CD4-positive, alpha-beta T cell treated with Interleukin-6 for 4 hours (primary cell): ENCODE results near the gene FOXA2.

ENCODE experiments used
- DNase-seq: peaks from one replicate; pipeline ENCODE4 v3.0.0-alpha.2; 2020; ENCODE audit warnings: mixed read lengths

The FOXA2 gene

DNA sequence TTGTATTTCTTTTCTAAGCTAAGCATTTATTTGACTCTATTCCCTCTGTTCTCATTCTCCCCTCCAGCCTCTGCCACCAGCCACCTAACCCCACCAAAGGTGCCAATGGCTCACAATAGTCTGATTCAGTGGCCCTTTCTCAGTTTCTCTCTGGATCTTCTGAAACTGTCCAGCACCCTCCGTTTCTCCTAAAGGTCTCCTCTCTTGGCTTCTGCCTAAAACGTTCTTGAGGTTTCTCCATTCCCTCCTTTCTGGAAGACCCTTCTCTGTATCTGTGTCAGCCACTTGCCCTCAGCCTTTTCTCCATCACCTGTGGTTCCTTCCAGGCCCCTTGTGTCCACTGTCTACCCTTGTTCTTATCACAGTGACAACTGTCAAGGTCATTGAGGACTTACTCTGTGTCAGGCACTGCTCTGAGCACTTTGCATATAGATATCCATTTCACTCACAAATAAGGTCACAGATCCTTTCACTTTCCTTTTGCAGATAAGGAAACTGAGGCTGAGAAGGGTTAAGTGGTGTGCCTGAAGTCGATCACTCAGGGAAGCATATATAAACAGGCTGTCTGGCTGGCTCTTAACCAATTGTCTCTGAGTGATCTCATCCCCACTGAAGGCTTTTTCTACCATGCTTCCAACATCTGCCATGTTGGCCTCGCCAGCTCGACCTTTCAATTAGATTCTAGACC is 48.1 kb downstream of the FOXA2 start:
- no peak for DNase-seq

- no peak for DNase-seq
Observed at GRCh38 chr20:22535483-22535882, 48.9 kb downstream of the FOXA2 start.

DNA sequence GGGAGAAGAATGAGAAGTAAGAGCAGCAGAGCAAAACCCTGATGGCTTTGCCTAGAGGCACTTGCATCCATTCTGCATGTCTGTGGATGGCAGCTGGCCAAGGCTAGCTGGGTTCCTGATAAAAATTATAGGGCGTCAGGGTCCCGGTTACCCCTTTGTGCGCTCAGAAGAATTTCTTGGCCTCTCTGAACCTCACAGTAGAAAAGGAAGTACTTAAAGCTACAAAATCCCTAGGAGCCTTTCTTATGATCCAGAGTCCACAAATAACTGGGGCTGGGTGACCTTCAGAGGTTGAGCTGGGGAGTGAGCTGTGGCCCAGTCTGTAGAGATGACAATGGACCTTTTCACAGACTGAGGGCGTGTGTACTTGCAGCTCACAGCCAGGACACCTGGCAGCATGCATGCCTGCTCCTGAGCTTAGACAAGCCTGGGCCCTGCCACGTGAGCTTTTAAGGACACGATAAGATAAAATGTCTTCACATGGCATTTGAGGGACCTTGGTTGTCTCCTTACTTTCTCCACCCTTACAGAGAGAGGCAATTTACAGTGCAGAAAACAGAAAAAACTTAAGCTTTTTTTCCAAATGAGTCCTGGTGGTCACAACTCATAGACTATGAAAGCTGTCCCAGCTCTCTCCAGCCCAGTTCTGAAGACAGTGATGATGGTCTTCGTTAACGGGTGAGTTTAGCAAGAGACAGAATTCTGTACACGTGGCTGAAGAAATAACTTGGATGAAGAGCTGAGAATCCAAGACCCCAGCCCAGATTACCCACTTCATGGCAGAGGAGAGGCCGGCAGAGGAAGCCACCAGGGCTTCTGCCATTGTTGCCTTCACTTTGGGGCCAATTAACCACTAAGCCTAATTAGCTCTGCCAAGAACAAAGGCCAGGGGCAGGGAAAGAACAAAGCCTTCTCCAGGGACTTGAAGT is 50.3 kb downstream of the FOXA2 start:
- no peak for DNase-seq

GRCh38 chr20:22532598-22532997 is 51.8 kb downstream of the FOXA2 start:
- DNase-seq = no peak

DNA sequence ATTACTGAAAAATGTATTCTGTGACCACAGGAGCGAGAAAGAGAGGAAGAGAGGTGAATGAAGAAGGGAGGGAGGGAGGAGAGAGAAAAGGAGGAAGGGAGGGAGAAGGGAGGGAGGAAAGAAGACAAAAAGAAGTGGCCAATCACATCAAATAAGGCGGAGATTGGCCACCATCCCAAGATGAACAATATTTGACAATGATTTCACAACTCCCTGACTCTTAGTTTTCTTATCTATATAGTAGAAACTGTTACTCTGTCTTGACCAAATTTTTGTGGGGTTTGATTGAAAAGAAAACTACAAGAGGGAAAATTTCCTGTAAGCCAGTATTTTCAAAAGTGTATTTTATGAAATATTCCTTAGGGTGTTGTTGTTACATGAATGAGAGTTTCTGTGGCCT is 52.6 kb downstream of the FOXA2 start:
- DNase-seq = no peak

DNA sequence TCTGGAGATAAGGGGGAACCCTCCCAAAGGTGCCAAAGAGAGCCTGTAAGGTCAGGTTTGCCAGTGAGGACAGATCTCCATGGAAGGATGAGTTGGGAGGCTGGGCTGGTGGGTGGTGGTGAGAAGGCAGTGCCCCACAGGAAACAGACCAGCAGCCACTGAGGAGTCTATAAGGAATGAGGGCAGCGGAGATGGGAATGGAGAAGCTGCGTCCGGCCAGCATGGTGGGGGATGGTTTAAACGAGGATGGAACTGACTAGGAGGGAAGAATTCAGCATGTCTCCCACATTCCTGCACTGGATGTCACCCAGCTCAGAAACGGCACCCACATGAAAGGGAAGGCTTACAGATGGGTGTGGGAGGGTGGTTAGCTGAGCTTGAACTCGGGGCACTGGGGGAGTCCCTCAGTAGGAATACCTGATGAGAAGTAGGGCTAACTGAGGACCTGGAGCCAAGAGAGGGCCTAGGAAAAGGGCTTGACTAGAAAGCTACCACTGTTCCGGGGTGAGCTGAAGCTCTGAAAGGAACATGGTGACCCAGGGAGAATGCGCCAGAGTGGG is 53.2 kb downstream of the FOXA2 start:
- no peak for DNase-seq
